ENCODE measurements around the gene C19orf81.
"Not testable (repeated sequence)": the region's sequence is repeated elsewhere in the genome, so short reads cannot be mapped to it uniquely, and the experiment has no call there.

- not testable (repeated sequence) for TF ChIP-seq CTCF, POLR2A (IDR thresholded peaks at IDR 0.05)
Observed at GRCh38 chr19:50619184-50619583, 30.1 kb upstream of the C19orf81 start.

Data from adrenal gland (tissue), 5 donors.